HEK293 (cell line): ENCODE results near the gene BCLAF1.

Experiments used
- KLF9 ChIP-seq: fragments of 450-650 bp; formaldehyde crosslinking; IDR thresholded peaks from 2 replicates; pipeline ENCODE4 v1.5.1; 2016; ENCODE audit warnings: missing biosample characterization, missing genetic modification characterization, low read depth
- PRDM1 ChIP-seq: fragments of 450-650 bp; formaldehyde crosslinking; IDR thresholded peaks from 2 replicates; pipeline ENCODE4; 2016; ENCODE audit warnings: missing biosample characterization, missing genetic modification characterization
- SALL2 ChIP-seq: fragments of 450-650 bp; formaldehyde crosslinking; IDR thresholded peaks from 2 replicates; pipeline ENCODE4 v1.5.0; 2017; ENCODE audit warnings: missing biosample characterization, mild to moderate bottlenecking, missing genetic modification characterization, borderline replicate concordance
- SP2 ChIP-seq: fragments of 450-650 bp; formaldehyde crosslinking; IDR thresholded peaks from 2 replicates; pipeline ENCODE4 v1.5.1; 2016; ENCODE audit warnings: missing biosample characterization, missing genetic modification characterization
- ZEB2 ChIP-seq: fragments of 450-650 bp; formaldehyde crosslinking; IDR thresholded peaks from 2 replicates; pipeline ENCODE4 v1.5.1; 2016; ENCODE audit warnings: missing biosample characterization, missing genetic modification characterization
- ZNF133 ChIP-seq: fragments of 450-650 bp; formaldehyde crosslinking; IDR thresholded peaks from 2 replicates; pipeline ENCODE4 v1.5.1; 2016; ENCODE audit warnings: missing biosample characterization, missing genetic modification characterization
- ZNF335 ChIP-seq: fragments of 450-650 bp; formaldehyde crosslinking; conservative IDR thresholded peaks from 2 replicates; pipeline ENCODE4 v1.5.1; 2016; ENCODE audit warnings: missing biosample characterization, missing genetic modification characterization
- ZNF548 ChIP-seq: fragments of 450-650 bp; formaldehyde crosslinking; IDR thresholded peaks from 2 replicates; pipeline ENCODE4 v1.5.1; 2016; ENCODE audit warnings: missing biosample characterization, missing genetic modification characterization
- ZNF658 ChIP-seq: fragments of 450-650 bp; formaldehyde crosslinking; IDR thresholded peaks from 2 replicates; pipeline ENCODE4; 2016; ENCODE audit warnings: missing biosample characterization, missing genetic modification characterization
- ZNF76 ChIP-seq: fragments of 450-650 bp; formaldehyde crosslinking; IDR thresholded peaks from 2 replicates; pipeline ENCODE4; 2016; ENCODE audit warnings: low read depth, missing biosample characterization, missing genetic modification characterization, borderline replicate concordance
- ZNF792 ChIP-seq: fragments of 450-650 bp; formaldehyde crosslinking; IDR thresholded peaks from 2 replicates; pipeline ENCODE4 v1.5.1; 2016; ENCODE audit warnings: missing biosample characterization, missing genetic modification characterization
- ZNF830 ChIP-seq: fragments of 450-650 bp; IDR thresholded peaks from 2 replicates; pipeline ENCODE4 v1.5.0; 2018; ENCODE audit warnings: missing biosample characterization, missing genetic modification characterization, low read depth, mild to moderate bottlenecking, moderate library complexity
- ZSCAN16 ChIP-seq: fragments of 450-650 bp; formaldehyde crosslinking; IDR thresholded peaks from 2 replicates; pipeline ENCODE4 v1.5.1; 2016; ENCODE audit warnings: missing biosample characterization, missing genetic modification characterization
- ZSCAN23 ChIP-seq: fragments of 450-650 bp; formaldehyde crosslinking; IDR thresholded peaks from 2 replicates; pipeline ENCODE4 v1.5.1; 2016; ENCODE audit warnings: missing biosample characterization, missing genetic modification characterization
- ZSCAN30 ChIP-seq: fragments of 450-650 bp; IDR thresholded peaks from 2 replicates; pipeline ENCODE4 v1.5.1; 2018; ENCODE audit warnings: missing biosample characterization, mild to moderate bottlenecking, missing genetic modification characterization, moderate library complexity
- ZSCAN5A ChIP-seq: fragments of 450-650 bp; formaldehyde crosslinking; IDR thresholded peaks from 2 replicates; pipeline ENCODE4 v1.5.1; 2016; ENCODE audit warnings: missing biosample characterization, missing genetic modification characterization
- ZXDB ChIP-seq: fragments of 450-650 bp; formaldehyde crosslinking; IDR thresholded peaks from 2 replicates; pipeline ENCODE4 v1.5.1; 2016; ENCODE audit warnings: missing biosample characterization, missing genetic modification characterization
- TF ChIP-seq, protein P1 (sequence below): fragments of 450-650 bp; formaldehyde crosslinking; IDR thresholded peaks from 2 replicates; pipeline ENCODE4 v1.5.1; 2016; ENCODE audit warnings: missing biosample characterization, missing genetic modification characterization
- TF ChIP-seq, protein P2 (sequence below): fragments of 450-650 bp; formaldehyde crosslinking; IDR thresholded peaks from 2 replicates; pipeline ENCODE4 v1.5.1; 2016; ENCODE audit warnings: missing biosample characterization, missing genetic modification characterization
- TF ChIP-seq, protein P3 (sequence below): fragments of 450-650 bp; formaldehyde crosslinking; IDR thresholded peaks from 2 replicates; pipeline ENCODE4 v1.5.1; 2016; ENCODE audit warnings: missing biosample characterization, missing genetic modification characterization
- TF ChIP-seq, protein P4 (sequence below): fragments of 450-650 bp; formaldehyde crosslinking; conservative IDR thresholded peaks from 2 replicates; pipeline ENCODE4 v1.5.1; 2016; ENCODE audit warnings: low read depth, missing biosample characterization, missing genetic modification characterization
- TF ChIP-seq, protein P5 (sequence below): sonication (generic); formaldehyde crosslinking; IDR thresholded peaks from 2 replicates; pipeline ENCODE4 v1.8.1; 2022; ENCODE audit warnings: mild to moderate bottlenecking, moderate library complexity, missing genetic modification reagents
- TF ChIP-seq, protein P6 (sequence below): fragments of 450-650 bp; formaldehyde crosslinking; IDR thresholded peaks from 2 replicates; pipeline ENCODE4 v1.5.1; 2016; ENCODE audit warnings: missing biosample characterization, missing genetic modification characterization

The BCLAF1 gene

GRCh38 chr6:136289579-136290409 lies at the start of gene BCLAF1 (continued):
- peak; percentile 78; the same call in 1 of the 2 replicates for TF ChIP-seq ZXDB (tag by site-specific recombination)
- TF ChIP-seq ZNF335 (tag by site-specific recombination), result peak; percentile 83
- TF ChIP-seq, protein P1, sequence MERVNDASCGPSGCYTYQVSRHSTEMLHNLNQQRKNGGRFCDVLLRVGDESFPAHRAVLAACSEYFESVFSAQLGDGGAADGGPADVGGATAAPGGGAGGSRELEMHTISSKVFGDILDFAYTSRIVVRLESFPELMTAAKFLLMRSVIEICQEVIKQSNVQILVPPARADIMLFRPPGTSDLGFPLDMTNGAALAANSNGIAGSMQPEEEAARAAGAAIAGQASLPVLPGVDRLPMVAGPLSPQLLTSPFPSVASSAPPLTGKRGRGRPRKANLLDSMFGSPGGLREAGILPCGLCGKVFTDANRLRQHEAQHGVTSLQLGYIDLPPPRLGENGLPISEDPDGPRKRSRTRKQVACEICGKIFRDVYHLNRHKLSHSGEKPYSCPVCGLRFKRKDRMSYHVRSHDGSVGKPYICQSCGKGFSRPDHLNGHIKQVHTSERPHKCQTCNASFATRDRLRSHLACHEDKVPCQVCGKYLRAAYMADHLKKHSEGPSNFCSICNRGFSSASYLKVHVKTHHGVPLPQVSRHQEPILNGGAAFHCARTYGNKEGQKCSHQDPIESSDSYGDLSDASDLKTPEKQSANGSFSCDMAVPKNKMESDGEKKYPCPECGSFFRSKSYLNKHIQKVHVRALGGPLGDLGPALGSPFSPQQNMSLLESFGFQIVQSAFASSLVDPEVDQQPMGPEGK, result no peak; the same call in 1 of the 2 replicates
- TF ChIP-seq SP2, result peak; percentile 90
- no peak for TF ChIP-seq ZNF830 (tag by site-specific recombination)
- TF ChIP-seq ZNF658, result no peak
- TF ChIP-seq, protein P2, sequence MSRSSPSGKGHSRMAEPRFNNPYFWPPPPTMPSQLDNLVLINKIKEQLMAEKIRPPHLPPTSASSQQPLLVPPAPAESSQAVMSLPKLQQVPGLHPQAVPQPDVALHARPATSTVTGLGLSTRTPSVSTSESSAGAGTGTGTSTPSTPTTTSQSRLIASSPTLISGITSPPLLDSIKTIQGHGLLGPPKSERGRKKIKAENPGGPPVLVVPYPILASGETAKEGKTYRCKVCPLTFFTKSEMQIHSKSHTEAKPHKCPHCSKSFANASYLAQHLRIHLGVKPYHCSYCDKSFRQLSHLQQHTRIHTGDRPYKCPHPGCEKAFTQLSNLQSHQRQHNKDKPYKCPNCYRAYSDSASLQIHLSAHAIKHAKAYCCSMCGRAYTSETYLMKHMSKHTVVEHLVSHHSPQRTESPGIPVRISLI (tag by site-specific recombination), result no peak
- TF ChIP-seq ZNF76 (tag by site-specific recombination), result peak; percentile 89
- TF ChIP-seq ZSCAN23, result peak; percentile 74; the same call in 1 of the 2 replicates
- no peak for TF ChIP-seq ZNF548 (tag by site-specific recombination)
- TF ChIP-seq ZEB2 (tag by site-specific recombination), result peak; percentile 94
- TF ChIP-seq ZSCAN5A (tag by site-specific recombination), result peak; percentile 59; the same call in 1 of the 2 replicates
- TF ChIP-seq, protein P3, sequence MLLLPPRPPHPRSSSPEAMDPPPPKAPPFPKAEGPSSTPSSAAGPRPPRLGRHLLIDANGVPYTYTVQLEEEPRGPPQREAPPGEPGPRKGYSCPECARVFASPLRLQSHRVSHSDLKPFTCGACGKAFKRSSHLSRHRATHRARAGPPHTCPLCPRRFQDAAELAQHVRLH (tag by site-specific recombination), result peak; percentile 99
- TF ChIP-seq ZNF792 (tag by site-specific recombination), result peak; percentile 60; the same call in 1 of the 2 replicates
- no peak for TF ChIP-seq ZNF133 (tag by site-specific recombination)
- TF ChIP-seq, protein P4, sequence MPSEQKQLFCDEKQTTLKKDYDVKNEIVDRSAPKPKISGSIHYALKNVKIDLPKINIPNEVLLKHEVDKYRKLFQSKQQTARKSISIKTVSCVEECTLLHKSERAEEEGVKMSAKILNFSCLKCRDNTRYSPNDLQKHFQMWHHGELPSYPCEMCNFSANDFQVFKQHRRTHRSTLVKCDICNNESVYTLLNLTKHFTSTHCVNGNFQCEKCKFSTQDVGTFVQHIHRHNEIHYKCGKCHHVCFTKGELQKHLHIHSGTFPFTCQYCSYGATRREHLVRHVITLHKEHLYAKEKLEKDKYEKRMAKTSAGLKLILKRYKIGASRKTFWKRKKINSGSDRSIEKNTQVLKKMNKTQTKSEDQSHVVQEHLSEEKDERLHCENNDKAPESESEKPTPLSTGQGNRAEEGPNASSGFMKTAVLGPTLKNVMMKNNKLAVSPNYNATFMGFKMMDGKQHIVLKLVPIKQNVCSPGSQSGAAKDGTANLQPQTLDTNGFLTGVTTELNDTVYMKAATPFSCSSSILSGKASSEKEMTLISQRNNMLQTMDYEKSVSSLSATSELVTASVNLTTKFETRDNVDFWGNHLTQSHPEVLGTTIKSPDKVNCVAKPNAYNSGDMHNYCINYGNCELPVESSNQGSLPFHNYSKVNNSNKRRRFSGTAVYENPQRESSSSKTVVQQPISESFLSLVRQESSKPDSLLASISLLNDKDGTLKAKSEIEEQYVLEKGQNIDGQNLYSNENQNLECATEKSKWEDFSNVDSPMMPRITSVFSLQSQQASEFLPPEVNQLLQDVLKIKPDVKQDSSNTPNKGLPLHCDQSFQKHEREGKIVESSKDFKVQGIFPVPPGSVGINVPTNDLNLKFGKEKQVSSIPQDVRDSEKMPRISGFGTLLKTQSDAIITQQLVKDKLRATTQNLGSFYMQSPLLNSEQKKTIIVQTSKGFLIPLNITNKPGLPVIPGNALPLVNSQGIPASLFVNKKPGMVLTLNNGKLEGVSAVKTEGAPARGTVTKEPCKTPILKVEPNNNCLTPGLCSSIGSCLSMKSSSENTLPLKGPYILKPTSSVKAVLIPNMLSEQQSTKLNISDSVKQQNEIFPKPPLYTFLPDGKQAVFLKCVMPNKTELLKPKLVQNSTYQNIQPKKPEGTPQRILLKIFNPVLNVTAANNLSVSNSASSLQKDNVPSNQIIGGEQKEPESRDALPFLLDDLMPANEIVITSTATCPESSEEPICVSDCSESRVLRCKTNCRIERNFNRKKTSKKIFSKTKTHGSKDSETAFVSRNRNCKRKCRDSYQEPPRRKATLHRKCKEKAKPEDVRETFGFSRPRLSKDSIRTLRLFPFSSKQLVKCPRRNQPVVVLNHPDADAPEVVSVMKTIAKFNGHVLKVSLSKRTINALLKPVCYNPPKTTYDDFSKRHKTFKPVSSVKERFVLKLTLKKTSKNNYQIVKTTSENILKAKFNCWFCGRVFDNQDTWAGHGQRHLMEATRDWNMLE (tag by site-specific recombination), result peak; percentile 65
- peak; percentile 87 for TF ChIP-seq KLF9 (tag by site-specific recombination)
- TF ChIP-seq, protein P5, sequence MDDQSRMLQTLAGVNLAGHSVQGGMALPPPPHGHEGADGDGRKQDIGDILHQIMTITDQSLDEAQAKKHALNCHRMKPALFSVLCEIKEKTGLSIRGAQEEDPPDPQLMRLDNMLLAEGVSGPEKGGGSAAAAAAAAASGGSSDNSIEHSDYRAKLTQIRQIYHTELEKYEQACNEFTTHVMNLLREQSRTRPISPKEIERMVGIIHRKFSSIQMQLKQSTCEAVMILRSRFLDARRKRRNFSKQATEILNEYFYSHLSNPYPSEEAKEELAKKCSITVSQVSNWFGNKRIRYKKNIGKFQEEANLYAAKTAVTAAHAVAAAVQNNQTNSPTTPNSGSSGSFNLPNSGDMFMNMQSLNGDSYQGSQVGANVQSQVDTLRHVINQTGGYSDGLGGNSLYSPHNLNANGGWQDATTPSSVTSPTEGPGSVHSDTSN (CRISPR knock-in tag), result peak; percentile 23; the same call in 1 of the 2 replicates
- no peak for TF ChIP-seq SALL2 (tag by site-specific recombination)
- peak; percentile 12; the same call in 1 of the 2 replicates for TF ChIP-seq ZSCAN16 (tag by site-specific recombination)
- TF ChIP-seq, protein P6, sequence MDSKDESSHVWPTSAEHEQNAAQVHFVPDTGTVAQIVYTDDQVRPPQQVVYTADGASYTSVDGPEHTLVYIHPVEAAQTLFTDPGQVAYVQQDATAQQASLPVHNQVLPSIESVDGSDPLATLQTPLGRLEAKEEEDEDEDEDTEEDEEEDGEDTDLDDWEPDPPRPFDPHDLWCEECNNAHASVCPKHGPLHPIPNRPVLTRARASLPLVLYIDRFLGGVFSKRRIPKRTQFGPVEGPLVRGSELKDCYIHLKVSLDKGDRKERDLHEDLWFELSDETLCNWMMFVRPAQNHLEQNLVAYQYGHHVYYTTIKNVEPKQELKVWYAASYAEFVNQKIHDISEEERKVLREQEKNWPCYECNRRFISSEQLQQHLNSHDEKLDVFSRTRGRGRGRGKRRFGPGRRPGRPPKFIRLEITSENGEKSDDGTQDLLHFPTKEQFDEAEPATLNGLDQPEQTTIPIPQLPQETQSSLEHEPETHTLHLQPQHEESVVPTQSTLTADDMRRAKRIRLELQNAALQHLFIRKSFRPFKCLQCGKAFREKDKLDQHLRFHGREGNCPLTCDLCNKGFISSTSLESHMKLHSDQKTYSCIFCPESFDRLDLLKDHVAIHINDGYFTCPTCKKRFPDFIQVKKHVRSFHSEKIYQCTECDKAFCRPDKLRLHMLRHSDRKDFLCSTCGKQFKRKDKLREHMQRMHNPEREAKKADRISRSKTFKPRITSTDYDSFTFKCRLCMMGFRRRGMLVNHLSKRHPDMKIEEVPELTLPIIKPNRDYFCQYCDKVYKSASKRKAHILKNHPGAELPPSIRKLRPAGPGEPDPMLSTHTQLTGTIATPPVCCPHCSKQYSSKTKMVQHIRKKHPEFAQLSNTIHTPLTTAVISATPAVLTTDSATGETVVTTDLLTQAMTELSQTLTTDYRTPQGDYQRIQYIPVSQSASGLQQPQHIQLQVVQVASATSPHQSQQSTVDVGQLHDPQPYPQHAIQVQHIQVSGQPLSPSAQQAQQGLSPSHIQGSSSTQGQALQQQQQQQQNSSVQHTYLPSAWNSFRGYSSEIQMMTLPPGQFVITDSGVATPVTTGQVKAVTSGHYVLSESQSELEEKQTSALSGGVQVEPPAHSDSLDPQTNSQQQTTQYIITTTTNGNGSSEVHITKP (tag by site-specific recombination), result peak; percentile 74
- no peak for TF ChIP-seq PRDM1 (tag by site-specific recombination)
- TF ChIP-seq ZSCAN30 (tag by site-specific recombination), result peak; percentile 28; the same call in 1 of the 2 replicates
